IMR-90 (cell line): ENCODE data around the gene USP14. TPM values are rescaled to one million over a fixed set of nuclear protein-coding genes. Genes with fewer than 3 reads are reported as not detected.

Experiments
- ATAC-seq: fragments of 200-7000 bp; cut with Tn5 transposase; 2 replicates; pipeline ENCODE4 v1.9.1; 2020; ENCODE audit warnings: low read depth, mild to moderate bottlenecking, moderate library complexity
- BruUV-seq: library from RNA; stranded (reverse); fragments of 400-500 nt; replicated peaks from 2 replicates; lab custom pipeline; 2021; lab: Mats Ljungman, UMichigan
- CTCF ChIA-PET: fragments of 300-600 bp; formaldehyde crosslinking; extraction: SDS; loops from one replicate; lab custom pipeline; 2021; ENCODE audit warnings: antibody characterized with exemption; lab: Yijun Ruan, JAX
- POLR2A ChIA-PET: fragments of 300-600 bp; sonication (Branson Sonifier 250); formaldehyde crosslinking; loops from one replicate; lab custom pipeline; 2022; ENCODE audit warnings: antibody characterized with exemption; ENCODE audit not compliant: unreplicated experiment; lab: Charles Lee
- DNase-seq: peaks from one replicate; pipeline ENCODE4 v3.0.0; 2013
- H2AFZ ChIP-seq: replicated peaks from 2 replicates; pipeline ENCODE3; 2013; ENCODE audit warnings: low read length, mild to moderate bottlenecking; ENCODE audit not compliant: poor library complexity
- H2AK5ac ChIP-seq: 2 replicates; pipeline ENCODE4 v1.6.1; 2013; ENCODE audit warnings: low read depth, low read length, inconsistent platforms
- H2AK9ac ChIP-seq: replicated peaks from 2 replicates; pipeline ENCODE3; 2013; ENCODE audit warnings: mild to moderate bottlenecking, low read depth, low read length, moderate library complexity; ENCODE audit not compliant: poor library complexity
- H2BK120ac ChIP-seq: 2 replicates; pipeline ENCODE4 v1.6.1; 2013; ENCODE audit warnings: low read depth, low read length, inconsistent platforms
- H2BK15ac ChIP-seq: 3 replicates; pipeline ENCODE4 v1.6.1; 2013; ENCODE audit warnings: low read depth, low read length, inconsistent platforms
- H2BK20ac ChIP-seq: 2 replicates; pipeline ENCODE4 v1.6.1; 2013; ENCODE audit warnings: low read depth, mild to moderate bottlenecking, inconsistent platforms, low read length, moderate library complexity
- H2BK5ac ChIP-seq: 2 replicates; pipeline ENCODE4 v1.6.1; 2013; ENCODE audit warnings: mild to moderate bottlenecking, low read depth, low read length, inconsistent platforms; ENCODE audit not compliant: poor library complexity, severe bottlenecking
- H3K14ac ChIP-seq: replicated peaks from 2 replicates; pipeline ENCODE4 v1.6.1; 2013; ENCODE audit warnings: low read depth, low read length, inconsistent platforms
- H3K18ac ChIP-seq: 2 replicates; pipeline ENCODE4 v1.6.1; 2013; ENCODE audit warnings: low read depth, low read length, control low read depth
- H3K23ac ChIP-seq: 2 replicates; pipeline ENCODE4 v1.6.1; 2013; ENCODE audit warnings: low read depth, low read length, inconsistent platforms
- H3K27ac ChIP-seq: 2 replicates; pipeline ENCODE4 v1.5.1; 2013; ENCODE audit warnings: mild to moderate bottlenecking, control low read depth, low read length; ENCODE audit not compliant: insufficient read depth
- H3K27me3 ChIP-seq: 2 replicates; pipeline ENCODE4 v1.6.1; 2013; ENCODE audit warnings: low read length; ENCODE audit not compliant: control insufficient read depth, insufficient read depth
- H3K36me3 ChIP-seq: 2 replicates; pipeline ENCODE4 v1.6.1; 2013; ENCODE audit warnings: low read length, mixed read lengths; ENCODE audit not compliant: control insufficient read depth, insufficient read depth
- H3K4ac ChIP-seq: 2 replicates; pipeline ENCODE4 v1.6.1; 2013; ENCODE audit warnings: low read depth, low read length, inconsistent platforms
- H3K4me1 ChIP-seq: 2 replicates; pipeline ENCODE4 v1.6.1; 2013; ENCODE audit warnings: low read length, mixed read lengths; ENCODE audit not compliant: control insufficient read depth, insufficient read depth
- H3K4me2 ChIP-seq: 2 replicates; pipeline ENCODE4 v1.6.1; 2013; ENCODE audit warnings: low read depth, mild to moderate bottlenecking, control low read depth, low read length, moderate library complexity
- H3K4me3 ChIP-seq: 2 replicates; pipeline ENCODE4 v1.5.1; 2013; ENCODE audit warnings: low read depth, mild to moderate bottlenecking, control low read depth, low read length, moderate library complexity; ENCODE audit not compliant: insufficient read depth
- H3K56ac ChIP-seq: 2 replicates; pipeline ENCODE4 v1.6.1; 2013; ENCODE audit warnings: low read length, inconsistent platforms; ENCODE audit not compliant: insufficient read depth; ENCODE audit errors: extremely low read depth
- H3K79me1 ChIP-seq, 2 experiments: 2 replicates each; pipeline ENCODE4 v1.6.1; 2013; ENCODE audit warnings: low read length in 2 of 2, inconsistent platforms in 1 of 2, low read depth in 1 of 2
- H3K9ac ChIP-seq: 2 replicates; pipeline ENCODE4 v1.6.1; 2013; ENCODE audit warnings: low read depth, low read length, control low read depth
- H3K9me1 ChIP-seq: 2 replicates; pipeline ENCODE4 v1.6.1; 2013; ENCODE audit warnings: low read length, inconsistent platforms; ENCODE audit not compliant: insufficient read depth
- H3K9me3 ChIP-seq: 2 replicates; pipeline ENCODE4 v1.6.1; 2013; ENCODE audit warnings: low read length; ENCODE audit not compliant: control insufficient read depth, insufficient read depth
- H4K20me1 ChIP-seq: 2 replicates; pipeline ENCODE4 v1.6.1; 2013; ENCODE audit warnings: low read length, inconsistent platforms; ENCODE audit not compliant: insufficient read depth
- H4K5ac ChIP-seq: 2 replicates; pipeline ENCODE4 v1.6.1; 2013; ENCODE audit warnings: mild to moderate bottlenecking, low read depth, low read length, control low read depth
- H4K8ac ChIP-seq, 2 experiments: 2 replicates each; pipeline ENCODE4 v1.6.1; 2013; ENCODE audit warnings: low read depth in 2 of 2, low read length in 2 of 2, control low read depth in 1 of 2, inconsistent platforms in 1 of 2
- H4K91ac ChIP-seq: 2 replicates; pipeline ENCODE4 v1.6.1; 2013; ENCODE audit warnings: low read depth, low read length, inconsistent platforms; ENCODE audit not compliant: insufficient read depth
- BHLHE40 ChIP-seq: fragments of 150-350 bp; IDR thresholded peaks from 2 replicates; pipeline ENCODE4 v1.6.1; 2016; ENCODE audit warnings: mild to moderate bottlenecking, low read depth, low read length
- MAZ ChIP-seq: IDR thresholded peaks from 2 replicates; pipeline ENCODE4 v1.6.1; 2012; ENCODE audit warnings: low read depth, mild to moderate bottlenecking, low read length, improper control_type of control experiment, moderate library complexity, borderline replicate concordance
- WGBS, 2 experiments: methylation state at CpG; one replicate each; pipeline versions ENCODE4 v1.1.5 to v1.1.7; 2013; ENCODE audit warnings: missing lambda C conversion rate in 2 of 2; ENCODE audit not compliant: insufficient read length in 1 of 2; ENCODE audit errors: extremely low coverage in 2 of 2; 5-methylcytosine and 5-hydroxymethylcytosine counted together
- dilution Hi-C: fragments of 300-500 bp; cut with HindIII; formaldehyde crosslinking; loops from one replicate; pipeline ENCODE4 v1.14.3; 2018; ENCODE audit warnings: low sequenced_read_pairs; ENCODE audit not compliant: unreplicated experiment
- in situ Hi-C: fragments of 300-500 bp; cut with MboI; formaldehyde crosslinking; loops from 3 replicates; pipeline ENCODE4 v1.14.3; 2019; ENCODE audit warnings: low sequenced_read_pairs, inconsistent platforms, mixed read lengths
- intact Hi-C: fragments of 100-400 bp; cut with micrococcal nuclease; formaldehyde crosslinking; loops from 2 replicates; pipeline ENCODE4 v1.10.0; 2022
- polyA plus RNA-seq, 3 experiments: library from polyadenylated mRNA; depleted of rRNA; stranded (reverse); fragments of >200 nt; gene quantifications; 2 replicates each; pipeline ENCODE4 v1.2.3, GENCODE V29; 2012; ENCODE audit warnings: low replicate concordance in 1 of 3
- total RNA-seq: library from RNA; depleted of rRNA; stranded (reverse); fragments of >200 nt; gene quantifications from 2 replicates; pipeline ENCODE4 v1.2.3, GENCODE V29; 2012

Gene USP14
- total and polyA plus RNA-seq, 2 of the 4 experiments (the other 2 are of a cell fraction): 11.5 to 32.4 TPM

GRCh38 chr18:255171-255570, 96.8 kb downstream of the USP14 start:
- no peak overlapping the region for H2AK9ac ChIP-seq
- H3K14ac ChIP-seq: no peak overlapping the region
- no peak overlapping the region for H2BK5ac ChIP-seq
- BruUV-seq: no TSS peak
- TF ChIP-seq MAZ (no peak), BHLHE40 (no peak)
- H3K4ac ChIP-seq: no peak overlapping the region
- in situ Hi-C loops: no loop called here
- no peak overlapping the region for H2AFZ ChIP-seq
- H3K4me2 ChIP-seq: no peak overlapping the region
- dilution Hi-C loops: no loop called here
- no peak overlapping the region for H4K5ac ChIP-seq
- H4K91ac ChIP-seq: no peak overlapping the region
- no peak overlapping the region for H2BK120ac ChIP-seq
- no peak overlapping the region for H3K27ac ChIP-seq
- H3K4me1 ChIP-seq: no peaks in the 10 kb centered on the region
- H3K79me1 ChIP-seq: no peaks in the 10 kb centered on the region; a peak in 1 of 4 replicates
- no peak overlapping the region for H2BK15ac ChIP-seq
- no peak overlapping the region for H4K8ac ChIP-seq
- WGBS, 2 experiments: 85% methylated on average over 2 of the region's 4 CpGs; no CpG with 5 or more reads in 1 of the 2 experiments
- H4K20me1 ChIP-seq: no peaks in the 10 kb centered on the region
- DNase-seq (no peak), ATAC-seq (no peak)
- no peaks in the 10 kb centered on the region for H3K9me3 ChIP-seq
- peaks cover 25% of the 10 kb centered on the region for H3K36me3 ChIP-seq
- no peak overlapping the region for H3K4me3 ChIP-seq
- no peak overlapping the region for H3K23ac ChIP-seq
- intact Hi-C loops: no loop called here
- H3K9ac ChIP-seq: no peak overlapping the region
- no peak overlapping the region for H3K56ac ChIP-seq
- H2AK5ac ChIP-seq: no peak overlapping the region
- no peak overlapping the region for H2BK20ac ChIP-seq
- no peaks in the 10 kb centered on the region for H3K9me1 ChIP-seq
- ChIA-PET POLR2A (no interaction called here), CTCF (no interaction called here)
- H3K27me3 ChIP-seq: no peaks in the 10 kb centered on the region
- no peak overlapping the region for H3K18ac ChIP-seq
